Cardiac septum (tissue), 1 donor: ENCODE data around the gene HK1. TPM values are rescaled to one million over a fixed set of nuclear protein-coding genes. Genes with fewer than 3 reads are reported as not detected.
"Not testable (repeated sequence)": the region's sequence is repeated elsewhere in the genome, so short reads cannot be mapped to it uniquely, and the experiment has no call there.

ENCODE experiments used
- DNase-seq: peaks from one replicate; pipeline ENCODE4 v3.0.0-alpha.2; 2020; ENCODE audit warnings: low spot score
- intact Hi-C: fragments of 100-400 bp; cut with DNase I; formaldehyde crosslinking; loops from one replicate; pipeline ENCODE4 v1.14.0; 2022
- total RNA-seq: library from RNA; stranded (reverse); fragmentation: NEBNext Ultra II Directional; extraction: Animal tissue kit (Norgen Biotek cat#: 25700); gene quantifications from one replicate; pipeline ENCODE4 v1.2.1, GENCODE V29; 2021
- donor health status: DM: no; HTN: no; CAD: no.

Gene HK1
- total RNA-seq, 1 donor from 2014 or later, result 315 TPM

DNA sequence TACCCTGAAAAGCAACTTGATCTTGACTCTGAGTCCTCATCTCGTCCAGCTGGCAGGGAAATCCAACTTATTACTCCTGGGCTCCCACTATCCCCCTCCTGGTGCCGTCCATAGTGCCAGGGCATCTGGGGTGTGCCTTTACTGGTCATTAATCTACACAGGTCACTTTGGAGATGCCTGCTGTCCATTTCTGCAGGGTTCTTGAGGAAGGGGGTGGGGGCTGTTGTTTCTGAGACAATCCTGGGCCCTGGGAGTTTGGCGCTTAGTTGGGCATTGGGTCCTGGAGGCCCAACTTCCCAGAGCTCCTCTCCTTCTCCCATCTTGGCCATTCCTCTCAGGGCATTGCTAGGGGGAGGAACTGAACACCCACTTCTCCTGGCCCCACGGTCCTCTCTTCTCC is 144.4 kb downstream of the HK1 start:
- intact Hi-C loops, result no loop called here
- DNase-seq, result no peak

DNA sequence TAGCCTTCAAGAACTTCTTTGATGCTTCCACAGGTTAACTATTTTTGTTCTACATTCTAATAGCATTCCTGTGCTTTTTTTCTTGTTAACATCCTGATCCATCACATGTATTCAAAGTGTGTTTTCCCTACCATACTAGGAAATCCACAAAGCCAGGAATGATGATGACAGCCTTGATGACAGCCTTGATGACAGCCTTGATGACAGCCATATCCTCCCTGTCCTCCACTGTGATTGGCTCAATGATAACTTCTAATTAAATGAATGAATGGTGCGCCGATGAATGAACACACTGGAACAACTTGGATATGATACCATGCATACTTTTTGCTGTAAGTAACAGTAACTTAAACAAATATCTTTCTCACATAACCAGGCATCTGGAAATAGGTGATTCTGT is 146.7 kb downstream of the HK1 start:
- intact Hi-C loops, result loop anchor here (5.0 kb wide), 1 partner anchor 212 kb away; no protein-coding TSS in a partner anchor
- DNase-seq, result no peak

DNA sequence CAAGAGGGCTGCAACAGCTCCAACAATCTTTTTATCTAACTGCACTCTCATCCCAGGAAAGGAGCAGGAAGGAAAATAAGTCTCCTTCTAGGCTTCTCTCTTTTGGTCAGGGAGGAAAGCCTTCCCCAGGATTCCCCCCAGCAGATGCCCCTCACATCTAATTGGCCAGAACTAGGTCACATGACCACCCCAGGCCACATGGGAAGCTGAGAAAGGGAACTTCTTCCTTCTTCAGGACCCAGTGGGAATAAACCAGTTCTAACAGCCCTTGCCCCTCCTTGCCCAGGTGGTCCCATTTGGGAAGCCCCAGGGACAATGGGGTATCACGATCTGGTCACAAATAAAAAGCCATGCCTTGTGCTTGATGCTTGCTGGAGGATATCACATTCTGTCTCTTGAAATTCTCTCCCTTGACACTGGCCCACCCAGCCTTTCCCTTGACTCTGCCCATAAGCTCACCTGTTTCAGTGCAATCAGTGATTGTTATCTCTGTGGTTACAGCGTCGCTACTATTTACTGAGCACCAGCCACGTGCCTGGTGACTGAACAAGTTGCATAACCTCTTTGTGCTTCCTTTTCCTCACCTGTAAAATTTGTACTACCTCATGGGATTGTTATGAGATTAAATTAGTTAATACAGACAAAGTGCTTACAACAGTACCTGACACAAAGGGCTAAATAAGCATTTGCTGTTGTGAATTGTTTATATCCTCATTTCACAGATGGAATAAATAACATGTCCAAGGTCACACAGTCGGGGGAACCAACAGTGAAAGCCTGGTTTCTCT is 147.4 kb downstream of the HK1 start:
- intact Hi-C loops, result loop anchor here (5.0 kb wide), 1 partner anchor 212 kb away; no protein-coding TSS in a partner anchor
- no peak for DNase-seq

DNA sequence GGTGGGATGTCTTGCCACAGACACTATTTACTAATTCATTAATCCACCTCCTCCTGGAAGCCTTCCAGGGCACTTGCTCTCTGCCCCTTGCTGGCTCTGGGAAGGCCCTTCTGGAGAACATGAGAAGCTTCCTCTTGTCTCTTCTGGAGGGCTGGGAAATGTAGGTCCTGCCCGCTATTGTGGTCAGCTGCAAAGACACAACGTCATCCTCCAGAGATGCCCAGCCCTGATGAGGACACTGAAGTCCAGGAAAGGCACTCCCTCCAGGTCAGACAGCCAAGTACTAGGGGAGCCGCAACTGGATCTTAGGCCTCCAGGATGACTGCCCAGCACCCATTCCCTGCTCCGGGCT is 148.1 kb downstream of the HK1 start:
- intact Hi-C loops, result loop anchor here (5.0 kb wide), 1 partner anchor 211 kb away; no protein-coding TSS in a partner anchor
- DNase-seq, result no peak

DNA sequence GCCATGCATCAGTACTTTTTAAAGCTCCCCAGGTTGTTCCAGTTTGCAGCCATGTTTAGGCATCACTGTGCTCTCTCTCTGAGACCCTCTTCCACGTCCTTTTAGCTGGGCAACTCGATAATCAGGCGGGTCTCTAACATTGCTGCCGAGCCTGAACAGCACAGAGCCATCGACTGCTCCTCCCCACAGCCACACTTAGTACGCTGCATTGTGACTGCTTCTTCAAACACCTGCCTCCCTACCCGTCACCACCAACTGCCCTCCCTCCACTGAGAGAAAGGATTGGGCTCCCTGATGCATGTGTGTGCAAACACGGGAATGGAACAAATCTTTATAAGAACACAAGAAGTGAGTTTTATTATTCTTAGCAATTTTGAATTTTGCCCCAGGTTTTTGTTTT is 149.9 kb downstream of the HK1 start:
- intact Hi-C loops, result loop anchor here (5.0 kb wide), 1 partner anchor 209 kb away; no protein-coding TSS in a partner anchor
- DNase-seq, result no peak

DNA sequence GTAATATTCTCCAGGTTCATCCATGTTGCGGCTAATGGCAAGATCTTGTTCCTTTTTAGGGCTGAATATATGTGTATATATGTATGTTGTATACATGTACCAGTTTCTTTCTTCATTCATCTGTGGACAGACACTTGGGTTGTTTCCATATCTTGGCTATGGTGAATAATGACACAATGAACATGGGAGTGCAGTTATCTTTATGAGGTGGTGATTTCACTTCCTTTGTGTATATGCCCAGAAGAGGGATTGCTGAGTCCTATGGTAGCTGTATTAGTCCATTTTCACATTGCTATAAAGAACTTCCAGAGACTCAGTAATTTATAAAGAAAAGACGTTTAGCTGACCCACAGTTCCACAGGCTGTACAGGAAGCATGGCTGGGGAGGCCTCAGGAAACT is 155.9 kb downstream of the HK1 start:
- DNase-seq, result no peak
- intact Hi-C loops, result no loop called here

DNA sequence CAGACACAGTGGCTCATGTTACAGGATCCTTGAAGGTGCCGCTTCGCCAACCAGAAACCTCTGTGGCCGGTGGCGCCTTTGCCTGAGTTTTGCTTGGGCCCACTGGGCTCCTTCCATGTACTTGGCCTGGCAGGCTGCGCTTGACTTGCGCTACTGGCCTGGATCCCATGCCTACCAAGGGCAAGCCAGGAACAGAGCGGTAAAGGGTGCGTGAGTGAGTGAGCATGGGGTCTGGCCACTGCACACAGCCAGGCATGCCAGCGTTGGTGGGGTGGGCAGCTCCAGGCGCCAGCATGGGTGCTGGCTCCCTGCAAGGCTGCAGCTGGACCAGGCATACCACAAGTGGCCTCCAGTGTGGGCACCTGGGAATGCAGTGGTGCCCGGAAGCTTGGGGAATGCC is 156.6 kb downstream of the HK1 start:
- intact Hi-C loops, result no loop called here
- no peak for DNase-seq

DNA sequence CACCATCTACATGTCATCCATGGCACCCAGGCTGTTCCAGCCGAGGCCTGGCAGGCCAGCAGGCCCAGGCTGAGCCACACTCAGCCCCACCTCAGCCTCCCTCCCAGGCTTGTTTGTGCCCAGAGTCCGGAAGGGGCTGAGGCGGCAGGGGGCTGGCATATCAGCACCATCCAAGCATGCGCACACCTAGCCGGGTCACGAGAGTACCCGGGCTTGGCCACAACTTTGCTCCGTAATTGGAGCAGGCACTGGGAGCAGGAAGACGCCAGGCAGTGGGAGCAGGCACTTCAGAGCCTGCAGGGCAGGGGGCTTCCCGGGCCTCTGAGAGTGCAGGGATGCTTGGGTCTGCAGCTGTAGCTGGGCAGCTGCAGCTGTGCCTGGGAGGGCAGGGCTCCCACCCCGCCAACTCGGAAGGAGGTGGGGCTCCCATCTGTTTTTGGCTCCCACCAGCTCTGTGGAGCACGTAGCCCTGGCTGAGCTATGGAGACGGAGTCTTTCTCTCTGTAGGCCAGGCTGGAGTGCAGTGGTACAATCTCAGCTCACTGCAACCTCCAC is 157.7 kb downstream of the HK1 start:
- intact Hi-C loops, result no loop called here
- no peak for DNase-seq

DNA sequence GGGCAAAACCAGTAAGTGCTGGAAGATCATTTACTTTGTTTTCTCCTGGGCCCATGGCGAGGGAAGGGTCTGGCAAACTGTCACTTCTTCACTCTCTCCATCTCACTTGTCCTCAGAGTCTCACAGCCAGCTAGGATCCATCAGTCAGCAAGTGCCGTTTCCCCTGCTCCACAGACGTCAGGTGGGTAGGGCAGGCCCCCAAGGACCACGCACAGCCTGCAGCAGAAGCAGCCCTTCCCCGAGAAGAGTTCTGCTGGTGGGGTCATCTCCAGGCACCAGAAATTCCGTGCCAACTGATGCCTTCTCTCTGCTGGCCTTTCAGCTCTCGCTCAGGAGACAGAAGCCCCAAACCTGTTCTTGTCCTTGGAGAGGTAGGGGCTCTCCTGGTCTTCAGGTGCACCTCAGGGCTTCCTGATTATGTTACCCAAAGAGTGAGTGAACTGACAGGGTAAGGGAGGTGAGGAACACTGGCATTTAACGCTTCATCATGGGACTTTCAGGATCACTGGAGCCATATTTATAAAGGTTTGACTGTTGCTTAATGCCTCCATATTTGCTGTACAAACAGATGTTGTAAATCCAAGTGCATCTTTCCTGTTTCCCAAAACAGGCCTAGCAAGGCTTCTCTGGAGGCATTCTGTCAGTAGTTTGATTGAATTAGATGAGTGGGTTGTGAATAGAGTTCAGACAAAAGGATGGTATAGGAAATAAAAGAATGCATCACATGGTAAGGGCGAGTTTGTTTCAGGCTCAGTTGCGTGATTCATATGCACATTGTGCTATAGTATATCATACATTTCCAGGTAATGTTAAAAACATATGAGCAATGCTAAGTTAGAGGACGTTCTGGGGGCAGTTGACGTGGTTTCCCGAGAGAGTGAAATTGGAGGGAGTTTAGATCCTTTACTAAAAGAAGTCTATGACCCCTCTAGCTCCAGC is 159.3 kb downstream of the HK1 start:
- intact Hi-C loops, result no loop called here
- no peak for DNase-seq

DNA sequence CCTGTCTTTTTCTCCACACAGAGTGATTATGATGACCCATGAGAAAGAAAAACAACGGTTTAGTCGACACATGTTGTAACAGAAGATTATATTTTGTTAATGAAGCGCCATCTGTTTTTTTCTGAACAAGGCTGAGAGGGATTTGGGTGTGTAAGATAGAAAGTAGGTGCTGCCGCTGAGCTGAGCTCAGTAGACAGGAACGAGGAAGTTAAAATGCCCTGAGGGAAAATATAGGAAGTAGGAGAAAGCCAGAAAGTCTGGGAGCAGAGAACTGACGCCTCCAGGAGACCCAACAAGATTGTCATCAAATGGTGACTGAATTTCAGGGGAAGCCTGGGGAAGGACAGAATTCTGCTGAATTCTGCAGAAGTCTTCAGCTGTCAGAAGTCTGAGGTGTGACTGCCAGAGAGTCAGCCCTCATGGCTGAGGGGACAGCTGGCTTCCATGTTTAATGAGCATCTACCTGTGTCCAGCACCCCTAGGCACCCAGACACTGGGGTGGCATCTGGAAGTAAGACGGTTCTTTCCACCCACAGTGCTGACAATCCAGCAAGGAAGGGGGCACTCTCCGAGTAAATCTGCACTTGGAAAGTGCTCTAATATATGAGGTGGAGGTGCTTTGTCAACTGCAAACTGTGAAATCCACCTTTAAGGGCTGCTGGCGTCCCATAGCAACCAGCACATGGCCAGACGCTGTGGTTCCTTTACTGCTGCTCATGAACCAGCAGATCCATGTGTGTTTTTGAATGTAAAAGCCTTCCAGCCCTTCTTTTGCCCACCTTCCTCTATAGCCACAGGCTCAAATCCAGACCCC is 160.4 kb downstream of the HK1 start:
- DNase-seq, result no peak
- intact Hi-C loops, result no loop called here

DNA sequence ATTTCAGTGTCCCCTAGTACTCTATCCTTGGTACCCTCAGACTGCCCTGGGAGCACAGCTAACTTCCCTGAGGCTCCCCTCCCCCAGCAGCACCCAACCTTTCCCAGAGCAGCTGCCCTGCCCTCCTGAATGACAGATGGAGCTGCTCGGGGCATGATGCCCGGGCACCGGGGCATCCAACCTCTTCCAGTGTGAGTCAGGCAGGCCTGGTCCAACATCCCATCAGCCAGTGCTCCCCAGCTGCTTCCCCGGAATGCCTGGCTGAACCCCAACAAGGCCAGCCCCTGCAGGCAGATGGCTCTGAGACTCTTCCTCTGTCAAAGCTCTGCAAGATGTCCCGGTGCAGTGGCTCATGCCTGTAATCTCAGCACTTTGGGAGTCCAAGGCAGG is 161.0 kb downstream of the HK1 start:
- no peak for DNase-seq
- intact Hi-C loops, result no loop called here

DNA sequence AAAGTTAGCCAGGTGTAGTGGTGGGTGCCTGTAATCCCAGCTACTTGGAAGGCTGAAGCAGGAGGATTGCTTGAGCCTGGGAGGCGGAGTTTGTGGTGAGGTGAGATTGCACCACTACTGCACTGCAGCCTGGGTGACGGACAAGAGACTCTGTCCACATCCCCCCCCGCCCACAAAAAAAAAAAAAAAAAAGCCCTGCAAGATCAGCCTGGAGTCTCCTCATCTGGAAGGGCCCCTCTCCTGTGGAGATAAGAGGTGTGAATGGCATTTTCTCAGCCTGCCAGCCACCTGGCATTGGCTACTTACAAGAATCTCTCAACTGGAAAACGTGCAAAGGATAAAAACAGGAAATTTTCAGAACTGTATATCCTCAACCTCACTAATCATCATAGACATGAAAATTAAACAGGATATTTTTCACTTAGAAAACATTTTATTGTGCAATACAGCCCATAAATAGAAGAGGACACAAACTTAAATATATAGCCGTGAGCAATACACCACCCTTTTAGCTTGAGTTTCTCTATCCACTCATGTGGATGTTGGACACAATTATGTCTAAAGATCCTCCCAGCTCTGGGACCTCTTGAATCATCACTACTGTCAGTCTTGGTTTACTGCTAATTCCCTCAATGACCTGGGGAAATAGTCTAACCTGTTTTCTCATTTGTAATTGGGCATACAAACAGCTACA is 161.7 kb downstream of the HK1 start:
- intact Hi-C loops, result no loop called here
- no peak for DNase-seq

DNA sequence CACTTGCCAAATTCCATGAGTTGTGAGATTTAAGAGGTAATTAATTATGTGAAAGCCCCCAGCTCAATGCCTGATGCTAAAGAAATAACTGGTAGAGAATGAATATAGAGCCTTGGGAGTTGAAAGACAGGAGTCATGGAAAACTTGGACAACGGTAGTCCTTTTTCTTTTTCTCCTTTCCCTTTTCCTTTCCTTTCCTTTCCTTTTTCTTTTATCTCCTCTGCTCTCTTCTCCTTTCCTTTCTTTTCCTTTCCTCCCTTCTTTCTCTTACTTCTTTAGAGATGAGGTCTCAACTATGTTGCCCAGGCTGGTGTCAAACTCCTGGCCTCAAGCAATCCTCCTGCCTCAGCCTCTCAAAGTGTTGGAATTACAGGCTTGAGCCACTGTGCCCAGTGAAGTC is 165.1 kb downstream of the HK1 start:
- no peak for DNase-seq
- intact Hi-C loops, result no loop called here

DNA sequence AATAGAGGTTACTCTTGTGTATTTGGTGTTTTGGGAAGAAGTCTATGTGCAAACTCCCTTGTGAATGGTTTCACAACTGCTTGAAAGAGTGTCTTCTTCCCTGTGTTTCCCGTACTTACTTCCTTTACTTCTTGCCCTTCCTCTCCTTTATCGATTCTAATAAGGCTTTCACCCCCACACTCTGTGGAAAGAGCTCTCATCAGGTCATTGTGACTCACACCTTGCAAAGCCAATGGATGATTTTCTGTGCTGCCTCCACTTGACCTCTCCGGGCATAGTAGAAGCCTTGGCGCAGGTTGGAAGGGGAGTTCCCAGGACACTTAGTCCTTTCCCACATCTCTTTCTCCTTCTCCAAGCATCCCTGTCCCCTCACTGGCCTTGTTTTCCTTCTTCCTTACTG is 166.7 kb downstream of the HK1 start:
- DNase-seq, result no peak
- intact Hi-C loops, result no loop called here

DNA sequence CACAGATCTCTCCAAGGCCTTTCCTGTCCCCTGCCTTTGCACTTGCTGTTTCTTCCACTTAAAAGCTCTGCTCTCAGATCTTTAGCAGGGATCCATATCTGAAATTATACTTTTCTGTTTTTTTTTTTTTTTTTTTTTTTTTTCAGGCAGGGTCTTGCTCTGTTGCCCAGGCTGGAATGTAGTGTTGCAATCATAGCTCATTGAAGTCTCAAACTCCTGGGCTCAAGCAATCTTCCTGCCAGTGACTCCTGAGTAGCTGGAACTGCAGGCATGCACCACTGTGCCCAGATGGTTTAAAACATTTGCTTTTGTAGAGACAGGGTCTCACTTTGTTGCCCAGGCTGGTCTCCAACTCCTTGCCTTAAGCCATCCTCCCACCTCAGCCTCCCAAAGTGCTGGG is 167.9 kb downstream of the HK1 start:
- intact Hi-C loops, result no loop called here
- DNase-seq, result no peak

DNA sequence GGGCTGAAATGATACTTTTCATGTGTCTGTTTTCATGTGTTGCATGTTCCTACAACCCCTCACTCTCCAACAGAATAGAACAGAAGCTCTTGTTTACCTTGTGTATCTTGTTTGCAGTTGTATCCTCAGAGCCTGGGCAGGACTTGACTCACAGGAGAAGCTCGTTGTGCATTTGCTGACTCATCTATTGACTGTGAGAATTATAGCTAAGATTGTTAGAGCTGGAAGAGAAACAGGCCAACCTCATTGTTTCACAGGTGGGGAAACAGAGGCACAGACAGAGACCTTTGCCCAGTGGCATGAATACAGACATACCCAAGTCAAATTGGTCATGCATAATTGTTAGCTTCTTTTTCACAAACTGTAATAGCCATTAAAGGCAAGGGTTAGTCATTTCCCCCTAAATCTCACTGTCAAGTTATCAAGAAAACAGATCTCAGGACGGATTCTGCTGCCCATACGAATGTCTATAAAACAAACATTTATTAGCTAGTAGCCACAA is 168.4 kb downstream of the HK1 start:
- intact Hi-C loops, result no loop called here
- DNase-seq, result no peak

DNA sequence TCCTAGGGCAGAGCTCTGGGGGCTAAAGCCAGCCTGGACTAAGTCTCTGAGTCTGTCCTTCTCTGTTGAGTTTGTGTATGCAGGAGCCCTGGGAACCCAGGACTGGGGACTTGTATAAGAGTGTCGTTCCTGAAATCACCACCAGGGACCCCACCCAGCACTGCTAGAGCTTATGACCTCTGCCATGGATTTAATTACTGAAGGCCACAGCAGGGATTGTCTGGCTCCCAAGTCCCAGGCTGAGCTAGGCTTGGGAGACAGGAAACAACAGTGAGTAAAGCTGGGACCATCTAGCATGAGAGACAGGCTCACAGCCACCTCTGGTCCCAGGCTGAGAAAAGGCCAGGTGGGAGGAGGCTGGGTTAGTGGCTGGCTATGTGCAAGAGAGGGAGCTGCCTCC is 171.5 kb downstream of the HK1 start:
- DNase-seq, result no peak
- intact Hi-C loops, result no loop called here

DNA sequence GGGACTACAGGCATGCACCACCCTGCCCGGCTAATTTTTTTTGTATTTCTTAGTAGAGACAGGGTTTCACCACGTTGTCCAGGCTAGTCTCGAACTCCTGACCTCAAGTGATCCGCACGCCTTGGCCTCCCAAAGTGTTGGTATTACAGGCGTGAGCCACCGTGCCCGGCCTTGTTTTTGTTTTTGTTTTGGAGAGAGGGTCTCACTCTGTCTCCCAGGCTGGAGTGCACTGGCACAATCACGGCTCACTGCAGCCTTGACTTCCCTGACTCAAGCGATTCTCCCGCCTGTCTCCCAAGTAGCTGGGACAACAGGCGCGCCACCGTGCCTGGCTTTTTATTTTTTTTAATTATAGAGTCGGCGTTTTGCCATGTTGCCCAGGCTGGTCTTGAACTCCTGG is 172.1 kb downstream of the HK1 start:
- not testable (repeated sequence) for DNase-seq

More for the DNA sequence above, 172.1 kb downstream of the HK1 start:
- intact Hi-C loops, result not testable (repeated sequence)
